ENCODE data around the gene ZNF837. TPM values are rescaled to one million over a fixed set of nuclear protein-coding genes. Genes with fewer than 3 reads are reported as not detected.

ZNF837 gene
- total RNA-seq: 3.1 and 3.5 TPM in 2 replicates

GRCh38 chr19:58380662-58381459 lies at the start of gene ZNF837:
TSS of gene ZNF837 (minus strand) at chr19:58381030. CDS start at chr19:58369332, 11,698 bp downstream.

DNA sequence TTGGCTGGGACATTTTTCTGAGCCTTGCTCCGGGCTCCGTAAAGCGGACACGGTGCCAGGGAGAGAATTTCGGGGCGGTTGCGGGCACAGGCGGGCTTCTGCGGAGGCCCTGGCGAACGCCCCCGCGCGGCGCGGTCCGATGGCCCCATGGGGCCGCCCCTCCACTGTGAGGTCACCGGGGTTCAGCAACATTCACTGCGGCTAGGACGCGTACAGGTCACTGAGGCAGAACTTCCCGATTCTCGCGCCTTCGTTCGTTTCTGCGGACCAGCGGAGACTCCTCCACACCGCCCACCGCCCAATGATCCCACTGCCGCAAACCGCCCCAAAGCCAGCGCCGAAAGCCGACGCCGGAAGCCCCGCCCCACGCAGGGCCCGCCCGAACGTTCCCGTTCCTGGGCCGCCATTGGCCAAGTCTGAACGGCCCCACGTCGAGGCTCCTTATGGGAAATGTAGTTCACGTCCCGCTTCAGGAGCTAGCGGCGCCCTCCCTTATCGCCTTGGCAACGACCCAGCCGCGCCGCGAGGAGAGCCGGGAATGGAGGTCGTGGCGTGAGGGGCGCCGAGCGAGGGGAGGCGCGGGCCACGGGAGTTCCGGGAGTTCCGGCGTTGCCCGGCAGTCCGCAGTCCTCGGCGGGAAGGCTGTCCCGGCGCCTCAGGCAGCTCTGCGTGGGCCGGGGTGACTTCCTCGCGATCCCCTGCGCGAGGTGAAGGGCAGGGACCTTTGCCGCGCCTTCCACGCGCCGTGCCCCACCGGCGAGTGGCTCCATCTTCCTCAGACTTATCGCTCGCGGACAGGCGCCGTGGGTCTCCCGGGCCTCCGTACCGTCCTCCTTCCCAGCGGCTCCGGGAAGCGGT lies 27.6 kb upstream of the ZNF837 start, which contains the start of gene ZNF584:
ZNF584 (plus strand) TSS at position 498 of the 858 bp plus-strand sequence. CDS start 499 bp downstream, outside the sequence.

DNA sequence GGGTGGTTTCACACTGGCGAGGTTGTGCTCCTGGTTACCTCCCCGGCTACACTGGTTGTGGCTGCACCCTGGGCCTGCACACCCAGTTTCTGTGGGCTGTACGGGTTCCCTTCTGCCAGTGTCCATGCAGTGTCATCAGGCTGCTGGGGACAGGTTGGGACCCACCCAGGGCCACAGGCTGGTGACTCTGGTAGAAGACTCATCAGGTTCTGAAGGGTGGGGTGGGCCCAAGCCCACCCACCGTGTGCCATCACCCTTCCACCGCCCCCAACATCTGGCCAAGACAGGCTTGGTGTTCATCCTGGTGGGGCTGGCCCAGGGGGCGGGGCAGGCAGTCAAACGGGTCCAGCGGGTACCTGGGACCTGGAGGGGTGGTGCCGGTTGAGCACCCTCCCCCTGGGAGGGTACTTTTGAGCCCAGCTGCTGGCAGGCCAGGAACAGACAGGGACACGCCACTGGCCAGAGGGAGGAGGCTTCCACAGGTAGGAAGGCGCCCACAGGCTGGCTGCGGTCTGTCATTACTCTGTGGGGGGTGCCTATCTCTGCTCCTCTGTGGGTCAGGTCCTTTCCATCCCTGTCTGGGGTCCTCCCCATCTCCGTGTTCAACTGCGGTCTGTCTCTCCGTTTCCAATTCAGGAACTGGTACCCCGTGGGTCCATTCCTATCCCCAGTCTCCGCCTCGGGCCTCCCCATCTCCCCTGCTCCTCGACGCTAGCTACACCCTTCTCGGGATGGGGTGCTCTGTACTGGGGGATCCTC lies 14.6 kb upstream of the ZNF837 start, which contains the start of gene RNF225:
RNF225 (plus strand) TSS at position 437 of the 759 bp plus-strand sequence. CDS start 434 bp downstream, outside the sequence.

GRCh38 chr19:58386576-58387337 lies 5.9 kb upstream of the ZNF837 start, which contains the start of gene RPS5:
TSS of gene RPS5 (plus strand) at chr19:58387269. CDS start at chr19:58388138, 869 bp downstream.

DNA sequence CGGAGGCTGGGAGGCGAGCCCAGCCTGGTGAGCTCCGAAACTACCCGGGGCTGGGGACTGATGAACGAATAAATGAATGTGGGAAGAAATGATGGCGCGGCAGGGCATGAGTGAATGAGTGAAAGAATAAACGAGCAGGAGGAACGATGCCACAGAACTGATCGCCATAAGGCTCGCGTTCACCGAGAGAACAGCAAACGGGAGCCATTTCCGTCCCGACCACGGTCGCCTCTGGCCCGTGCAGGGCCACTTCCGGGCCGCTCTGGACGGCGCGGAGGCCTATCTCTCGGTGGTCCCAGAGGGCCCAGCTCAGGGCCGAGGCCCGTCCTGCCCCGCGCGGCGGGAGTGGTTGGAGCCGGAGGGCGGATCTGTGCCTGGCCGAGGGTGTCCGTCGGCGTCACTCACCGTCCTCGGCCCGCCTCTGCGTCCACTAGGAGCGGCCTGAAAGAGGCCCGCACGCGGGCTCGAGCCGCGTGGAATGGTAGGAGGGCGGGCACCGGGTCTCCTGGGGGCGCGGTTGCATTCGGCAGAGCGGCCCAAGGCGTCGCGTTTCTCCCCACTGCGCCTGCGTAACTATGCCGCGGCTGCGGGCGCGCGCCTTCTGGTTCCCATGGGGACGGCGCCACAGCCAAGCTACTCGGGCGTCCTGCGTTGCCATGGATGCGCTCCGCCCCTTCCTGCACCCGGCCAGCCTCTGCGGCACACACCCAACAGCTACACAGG lies 18.4 kb downstream of the ZNF837 start, which contains the start of gene ZNF497:
ZNF497 (minus strand) TSS at position 480 of the 723 bp plus-strand sequence. CDS start 5,116 bp downstream, outside the sequence.

GRCh38 chr19:58352760-58353671 lies 27.8 kb downstream of the ZNF837 start, which contains the start of gene A1BG:
TSS of gene A1BG (minus strand) at chr19:58353492. CDS start at chr19:58353437, 55 bp downstream.

DNA sequence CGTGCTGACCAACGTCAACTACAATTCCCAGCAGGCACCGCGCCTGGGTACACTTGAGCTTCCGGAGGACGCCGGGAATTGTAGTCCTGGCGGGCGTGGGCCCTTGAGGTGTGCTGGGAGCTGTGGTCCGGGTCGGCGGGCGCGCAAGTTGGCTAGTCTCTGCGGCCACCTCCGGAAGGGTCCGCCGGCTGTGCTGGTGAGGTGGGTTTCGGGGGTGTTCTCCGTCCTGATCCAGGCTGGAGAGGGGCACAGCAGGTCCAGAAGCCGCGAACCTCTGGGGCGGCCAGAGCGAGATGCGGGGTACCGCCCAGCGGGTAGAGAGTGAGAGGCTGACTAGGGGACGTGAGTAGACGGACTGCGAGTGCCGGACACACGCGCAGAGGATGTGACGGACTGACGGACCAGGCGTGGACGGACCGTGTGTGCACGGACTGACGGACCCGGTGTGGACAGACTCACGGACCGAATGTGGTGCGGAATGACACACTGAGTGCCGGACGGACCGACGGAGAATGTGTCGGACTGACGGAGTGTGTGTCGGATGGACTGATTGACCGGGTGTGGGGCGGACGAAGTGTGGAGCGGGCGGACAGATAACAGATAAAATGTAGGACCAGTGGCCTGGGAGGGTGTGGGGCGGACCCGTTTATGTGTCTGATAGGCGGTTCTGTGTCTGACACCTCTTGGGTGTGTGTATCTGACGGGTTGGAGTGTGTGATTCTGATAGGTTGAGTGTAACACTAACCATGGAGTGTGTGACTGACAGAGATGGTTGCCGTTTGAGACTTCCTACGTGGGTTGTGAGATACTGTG lies 53.7 kb downstream of the ZNF837 start, which contains the start of gene ZSCAN22:
ZSCAN22 (plus strand) TSS at position 81 of the 813 bp plus-strand sequence. CDS start 7,809 bp downstream, outside the sequence.

Other genes with a start within 250 kb of the ZNF837 start
- gene ZNF329, start 230.2 kb downstream of the ZNF837 start, total RNA-seq: 14.8 and 18.4 TPM in 2 replicates
- gene ZNF274, start 198.0 kb downstream of the ZNF837 start, total RNA-seq: 24.4 and 27.0 TPM in 2 replicates
- 37.5 and 44.8 TPM in 2 replicates for gene ZNF544, start 152.1 kb downstream of the ZNF837 start, total RNA-seq
- gene ZNF8, start 102.1 kb downstream of the ZNF837 start, total RNA-seq: 3.4 and 4.2 TPM in 2 replicates
- gene ERVK3-1, start 75.7 kb downstream of the ZNF837 start, total RNA-seq: 32.6 and 37.5 TPM in 2 replicates
- 3.1 and 3.2 TPM in 2 replicates for gene ZSCAN22, start 54.0 kb downstream of the ZNF837 start, total RNA-seq
- 10.4 and 16.0 TPM in 2 replicates for gene A1BG, start 27.5 kb downstream of the ZNF837 start, total RNA-seq
- gene ZNF497, start 18.3 kb downstream of the ZNF837 start, total RNA-seq: 0.89 and 1.4 TPM in 2 replicates
- 1,967 and 1,989 TPM in 2 replicates for gene RPS5, start 6.2 kb upstream of the ZNF837 start, total RNA-seq
- 0.37 TPM in 1 of 2 replicates, not detected in the other for gene RNF225, start 14.6 kb upstream of the ZNF837 start, total RNA-seq
- gene ZNF584, start 27.6 kb upstream of the ZNF837 start, total RNA-seq: 16.7 and 18.0 TPM in 2 replicates
- gene ZNF132, start 59.1 kb upstream of the ZNF837 start, total RNA-seq: 9.2 and 10.6 TPM in 2 replicates
- gene ZNF324B, start 70.6 kb upstream of the ZNF837 start, total RNA-seq: 10.0 and 12.1 TPM in 2 replicates
- gene ZNF324, start 86.0 kb upstream of the ZNF837 start, total RNA-seq: 15.9 and 17.0 TPM in 2 replicates
- 8.3 and 12.1 TPM in 2 replicates for gene ZNF446, start 95.3 kb upstream of the ZNF837 start, total RNA-seq
- 2.9 and 4.2 TPM in 2 replicates for gene SLC27A5, start 131.0 kb upstream of the ZNF837 start, total RNA-seq
- 7.7 and 8.0 TPM in 2 replicates for gene ZBTB45, start 138.8 kb upstream of the ZNF837 start, total RNA-seq
- gene TRIM28, start 163.0 kb upstream of the ZNF837 start, total RNA-seq: 265 and 355 TPM in 2 replicates
- 115 and 140 TPM in 2 replicates for gene CHMP2A, start 174.1 kb upstream of the ZNF837 start, total RNA-seq
- 60.9 and 92.1 TPM in 2 replicates for gene UBE2M, start 177.6 kb upstream of the ZNF837 start, total RNA-seq
- 13.8 and 19.1 TPM in 2 replicates for gene MZF1, start 192.3 kb upstream of the ZNF837 start, total RNA-seq

Measured in uterine smooth muscle cell (primary cell).